Kidney capillary endothelial cell (primary cell): ENCODE results near the gene NAA16.
A peak's percentile ranks its signal among the peaks of the same experiment; 100 is the strongest.

ENCODE experiments used
- DNase-seq: peaks from one replicate; pipeline ENCODE4 v3.0.0-alpha.2; 2018; ENCODE audit warnings: low spot score

Gene NAA16

GRCh38 chr13:41304551-41304950 lies 6.5 kb upstream of the NAA16 start:
- DNase-seq: no peak

- DNase-seq: no peak
These were observed 4.6 kb upstream of the NAA16 start for GRCh38 chr13:41306271-41307145.

GRCh38 chr13:41307884-41308640 lies 3.0 kb upstream of the NAA16 start:
- DNase-seq: no peak

DNA sequence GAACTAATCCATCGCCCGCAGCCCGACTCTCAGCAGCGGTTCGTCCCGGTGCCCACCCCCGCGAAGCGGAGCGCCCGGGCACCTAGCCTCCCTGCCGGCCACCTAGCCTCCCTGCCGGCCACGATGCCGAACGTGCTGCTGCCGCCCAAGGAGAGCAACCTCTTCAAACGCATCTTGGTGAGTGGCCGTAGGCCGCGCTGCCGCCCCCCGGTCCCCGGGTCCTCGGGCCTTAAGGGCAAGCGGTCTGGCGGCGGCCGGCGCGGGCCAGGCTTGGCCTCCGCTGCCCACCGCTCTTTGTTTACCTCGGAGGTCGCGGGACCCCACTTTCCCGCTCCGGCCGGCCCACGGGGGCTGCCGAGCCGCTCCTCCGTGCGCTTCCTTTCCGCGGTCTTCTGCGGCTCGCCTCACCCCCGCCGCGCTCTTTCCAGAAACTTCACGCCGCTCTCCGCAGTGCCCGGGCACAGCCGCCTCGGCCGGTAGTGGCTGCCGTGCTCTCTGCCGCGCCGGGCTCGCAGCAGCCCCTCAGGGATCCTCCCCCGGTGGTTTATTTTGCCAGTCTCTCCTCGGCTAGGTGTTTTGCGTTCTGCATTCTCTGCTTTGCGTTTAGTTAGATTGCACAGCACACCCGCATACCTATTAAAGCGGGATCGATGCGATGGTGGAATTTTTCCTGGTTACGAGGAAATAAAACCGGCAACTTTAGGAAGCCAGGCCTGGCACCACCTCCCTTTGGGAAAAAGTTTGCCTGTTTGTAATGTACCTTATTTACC lies 524 bp downstream of the NAA16 start:
- peak; percentile 14 for DNase-seq

DNA sequence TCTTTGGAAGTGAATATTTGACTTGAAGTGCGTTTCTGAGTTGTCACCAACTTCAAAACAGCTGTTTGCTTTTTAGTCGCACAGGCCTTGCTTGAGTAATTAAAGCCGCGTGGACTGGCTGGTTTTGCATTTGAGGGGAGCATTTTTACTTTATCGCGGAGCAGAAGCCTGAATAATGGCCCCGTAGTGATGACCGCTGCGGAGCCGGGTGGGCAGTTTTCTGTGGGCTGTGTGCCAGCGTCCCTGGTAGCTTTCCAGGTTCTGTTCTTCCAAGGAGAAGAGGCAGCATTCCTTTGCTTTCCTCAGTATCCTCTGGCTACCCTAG lies 1.1 kb downstream of the NAA16 start:
- DNase-seq: peak; percentile 40

GRCh38 chr13:41313117-41313516 lies 2.0 kb downstream of the NAA16 start:
- DNase-seq: no peak

DNA sequence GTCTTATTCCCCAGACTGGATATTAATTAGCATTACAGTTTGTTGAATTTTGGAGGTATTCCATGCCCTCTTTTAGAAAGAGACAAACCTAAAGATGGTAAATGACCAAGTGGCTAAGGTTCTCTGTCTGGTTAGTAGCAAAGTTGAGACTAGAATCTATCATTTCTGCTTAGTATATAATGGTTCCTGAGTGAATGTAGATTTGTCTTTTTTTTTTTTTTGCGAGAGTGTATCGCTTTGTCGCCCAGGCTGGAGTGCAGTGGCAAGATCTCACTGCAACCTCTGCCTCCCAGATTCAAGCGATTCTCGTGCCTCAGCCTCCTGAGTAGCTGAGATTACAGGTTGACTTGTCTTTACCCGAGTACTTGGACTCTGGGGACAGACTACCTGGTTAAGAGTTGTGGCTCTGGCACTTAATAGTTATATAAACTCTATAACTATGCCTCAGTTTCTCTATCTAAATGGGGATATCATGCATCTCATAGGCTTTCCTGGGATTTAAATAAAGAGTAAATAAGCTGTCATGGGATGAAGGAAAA lies 2.7 kb downstream of the NAA16 start:
- DNase-seq: no peak

GRCh38 chr13:41315443-41316047 lies 4.5 kb downstream of the NAA16 start:
- no peak for DNase-seq

DNA sequence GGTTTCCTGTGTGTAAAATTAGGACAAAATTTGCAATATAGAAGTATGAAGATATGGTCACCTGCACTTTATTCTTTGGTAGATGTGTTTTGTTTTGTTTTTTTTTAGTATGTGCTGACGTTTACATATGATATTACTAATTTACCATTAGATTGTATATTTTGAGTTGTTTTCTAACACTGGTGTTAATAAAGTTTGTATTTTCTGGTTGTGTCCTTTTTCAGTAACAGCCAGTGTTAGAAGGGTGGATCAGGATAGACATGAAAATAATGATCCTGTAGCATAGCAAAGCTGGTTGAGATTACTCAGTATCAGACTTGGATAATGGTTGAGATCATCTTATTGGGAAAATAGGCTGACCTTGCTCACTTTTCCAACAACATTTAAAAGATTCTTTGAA lies 6.2 kb downstream of the NAA16 start:
- no peak for DNase-seq

- no peak for DNase-seq
These were observed 14.7 kb downstream of the NAA16 start for GRCh38 chr13:41325752-41326151.

DNA sequence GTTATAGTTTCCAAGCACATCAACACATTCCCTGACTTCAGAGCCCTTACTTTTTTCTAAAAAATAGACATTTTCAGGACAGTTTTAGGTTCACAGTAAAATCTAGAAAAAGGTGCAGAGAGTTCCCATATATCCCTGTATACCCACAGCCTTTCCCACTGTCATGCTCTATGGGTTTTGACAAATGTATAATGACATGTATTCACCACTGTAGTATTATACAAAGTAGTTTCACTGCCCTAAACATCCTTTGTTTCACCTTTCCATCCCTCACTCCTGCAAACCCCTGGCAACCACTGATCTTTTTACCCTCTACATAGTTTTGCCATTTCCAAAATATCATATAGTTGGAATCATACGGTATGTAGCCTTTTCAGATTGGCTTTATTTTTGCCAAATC lies 15.6 kb downstream of the NAA16 start:
- DNase-seq: no peak

DNA sequence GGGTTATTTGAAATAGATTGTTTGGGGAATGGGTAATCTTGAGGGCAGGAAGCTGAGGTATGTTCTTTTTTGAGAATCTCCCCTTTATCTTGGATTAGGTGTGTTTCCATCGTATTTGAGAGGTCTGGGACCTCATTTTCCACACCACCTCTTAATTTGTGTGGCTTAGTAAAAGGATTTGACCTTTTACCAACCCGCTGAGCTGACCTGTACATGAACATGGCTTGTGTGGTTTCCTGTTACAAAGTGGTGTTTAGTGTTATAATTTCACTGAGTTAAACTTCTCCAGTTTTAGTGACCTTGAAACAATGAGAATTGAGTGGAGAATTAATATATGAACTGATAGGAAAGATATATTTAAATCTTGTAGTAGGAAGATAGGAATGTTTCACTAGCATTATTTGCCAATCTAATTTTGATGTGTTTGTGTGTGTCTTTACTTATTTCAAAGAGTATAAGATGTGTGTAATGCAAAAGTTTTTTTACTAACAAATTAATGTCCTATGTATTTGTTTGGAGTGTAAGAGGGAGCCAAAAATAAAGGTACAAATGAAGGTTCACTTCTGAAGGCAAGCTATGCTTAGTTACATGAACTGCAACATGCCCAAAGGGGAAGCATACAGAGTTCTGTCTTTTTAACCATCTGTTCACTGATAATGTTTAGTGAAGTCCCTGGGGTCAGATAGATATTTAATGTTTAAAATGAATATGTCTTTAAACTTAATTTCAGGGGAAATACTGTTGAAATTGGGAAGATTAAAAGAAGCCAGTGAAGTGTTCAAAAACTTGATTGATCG lies 17.1 kb downstream of the NAA16 start:
- no peak for DNase-seq

GRCh38 chr13:41332829-41333228 lies 21.8 kb downstream of the NAA16 start:
- no peak for DNase-seq

- no peak for DNase-seq
These were observed 23.7 kb downstream of the NAA16 start for GRCh38 chr13:41334810-41335209.

GRCh38 chr13:41344358-41344757 lies 33.3 kb downstream of the NAA16 start:
- DNase-seq: no peak

DNA sequence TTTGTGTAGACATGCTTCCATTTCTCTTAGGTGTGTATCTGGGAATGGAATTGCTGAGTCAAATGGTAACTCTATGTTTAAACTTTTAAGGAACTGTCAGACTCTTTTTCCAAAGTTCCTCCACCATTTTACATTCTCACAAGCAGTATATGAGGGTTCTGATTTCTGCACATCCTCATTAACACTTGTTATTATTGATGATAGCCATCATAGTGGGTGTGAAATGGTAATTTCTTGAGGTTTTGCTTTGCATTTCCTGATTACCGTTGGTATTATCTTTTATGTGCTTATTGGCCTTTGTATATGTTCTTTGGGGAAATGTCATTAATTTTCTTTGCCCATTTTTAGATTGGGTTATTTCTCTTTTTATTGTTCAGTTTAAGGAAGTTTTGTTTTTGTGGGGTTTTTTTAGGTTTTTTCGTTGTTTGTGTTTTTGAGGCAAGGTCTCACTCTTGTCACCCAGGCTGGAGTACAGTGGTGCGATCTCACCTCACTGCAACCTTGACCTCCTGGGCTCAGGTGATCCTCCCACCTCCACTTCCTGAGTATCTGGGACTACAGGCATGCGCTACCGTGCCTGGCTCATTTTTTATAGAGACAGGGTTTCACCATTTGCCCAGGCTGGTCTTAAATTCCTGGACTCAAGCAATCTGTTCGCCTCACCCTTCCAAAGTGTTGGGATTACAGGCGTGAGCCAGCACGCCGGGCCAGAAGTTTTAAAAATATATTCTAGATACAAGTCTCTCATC lies 34.3 kb downstream of the NAA16 start:
- DNase-seq: no peak

DNA sequence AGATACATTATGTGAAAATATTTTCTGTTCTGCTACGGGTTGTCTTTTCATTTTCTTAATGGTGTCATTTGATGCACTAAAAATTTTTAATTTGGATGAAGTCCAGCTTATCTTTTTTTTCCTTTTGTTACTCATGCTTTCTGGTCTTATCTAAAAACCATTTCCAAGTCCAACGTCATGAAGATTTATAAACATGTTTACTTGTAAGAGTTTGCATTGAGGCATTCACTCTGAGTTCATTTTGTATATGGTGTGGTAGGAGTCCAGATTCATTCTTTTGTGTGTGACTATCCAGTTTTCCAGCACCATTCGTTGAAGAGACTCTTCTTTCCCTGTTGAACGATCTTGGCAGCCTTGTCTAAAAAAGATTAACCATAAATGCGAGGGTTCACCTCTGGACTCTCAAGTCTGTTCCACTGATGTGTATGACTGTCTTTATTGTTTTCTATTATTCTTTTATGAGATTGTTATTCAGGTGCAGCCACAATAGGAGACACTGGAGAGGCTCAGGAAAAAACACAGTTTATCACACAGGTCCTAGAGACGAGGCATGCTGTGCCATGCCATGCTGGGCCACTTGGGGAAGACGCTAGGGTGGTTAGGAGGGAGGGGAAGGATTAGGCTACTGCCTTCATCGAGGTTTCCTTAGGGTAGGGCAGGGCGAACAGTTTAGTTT lies 35.0 kb downstream of the NAA16 start:
- no peak for DNase-seq

- DNase-seq: peak; percentile 61
These were observed 42.1 kb downstream of the NAA16 start for GRCh38 chr13:41352935-41353840.

- DNase-seq: no peak
These were observed 43.3 kb downstream of the NAA16 start for GRCh38 chr13:41354416-41354815.
